Naive thymus-derived CD8-positive, alpha-beta T cell (primary cell): ENCODE results near the gene TUBB3. TPM values are rescaled to one million over a fixed set of nuclear protein-coding genes. Genes with fewer than 3 reads are reported as not detected.
"Not testable (repeated sequence)": the region's sequence is repeated elsewhere in the genome, so short reads cannot be mapped to it uniquely, and the experiment has no call there.

ENCODE experiments used
- ATAC-seq, 2 donors: fragments of 150-1000 bp; cut with Tn5 transposase in 1 of 2; sonication (Bioruptor Pico), chemical (Tn5 transposase) in 1 of 2; 1 replicate in 1 of 2; 2 replicates in 1 of 2; pipeline ENCODE4 v1.10.0; 2021; ENCODE audit warnings: mild to moderate bottlenecking in 2 of 2, moderate library complexity in 2 of 2
- POLR2A ChIA-PET: fragments of 350-600 bp; sonication (Branson Sonifier 250); formaldehyde crosslinking; loops from one replicate; lab custom pipeline; 2021; ENCODE audit warnings: antibody characterized with exemption; lab: Charles Lee
- DNase-seq, 10 donors: peaks; one replicate each; pipeline versions ENCODE4 v3.0.0 to v3.0.0-alpha.2; 2020 to 2022
- H3K27ac Mint-ChIP-seq, 10 donors: one replicate each; pipeline ENCODE4 v1.8.0; 2020 to 2022; ENCODE audit warnings: mild to moderate bottlenecking in 10 of 10, mixed read lengths in 10 of 10, moderate library complexity in 4 of 10, inconsistent platforms in 1 of 10
- H3K27me3 Mint-ChIP-seq, 5 donors: one replicate each; pipeline ENCODE4 v1.8.0; 2021 to 2022; ENCODE audit warnings: mixed read lengths in 5 of 5
- H3K36me3 Mint-ChIP-seq, 3 donors: one replicate each; pipeline ENCODE4 v1.8.0; 2020 to 2022; ENCODE audit warnings: mixed read lengths in 3 of 3, mild to moderate bottlenecking in 2 of 3, inconsistent platforms in 1 of 3
- H3K4me1 Mint-ChIP-seq, 4 donors: one replicate each; pipeline ENCODE4 v1.8.0; 2021 to 2022; ENCODE audit warnings: mixed read lengths in 4 of 4
- H3K4me3 Mint-ChIP-seq, 10 donors: one replicate each; pipeline ENCODE4 v1.8.0; 2020 to 2022; ENCODE audit warnings: mild to moderate bottlenecking in 10 of 10, mixed read lengths in 10 of 10, moderate library complexity in 6 of 10, inconsistent platforms in 1 of 10
- H3K9me3 Mint-ChIP-seq, 9 donors: one replicate each; pipeline ENCODE4 v1.8.0; 2020 to 2022; ENCODE audit warnings: mixed read lengths in 9 of 9, mild to moderate bottlenecking in 3 of 9, inconsistent platforms in 1 of 9, moderate library complexity in 1 of 9
- polyA plus RNA-seq, 3 donors: library from polyadenylated mRNA; unstranded; fragments of 300-500 nt; fragmentation: Illumina TruSeq; gene quantifications; one replicate each; pipeline ENCODE4 v1.2.3, GENCODE V29; 2021
- total RNA-seq, 8 experiments: library from RNA in 2 of 8; stranded (reverse) in 2 of 8; gene quantifications; one replicate each; pipeline ENCODE4 v1.2.3 and lab custom pipeline; 2021 to 2026

Gene TUBB3
- total and polyA plus RNA-seq, 5 experiments from 2014 or later: 0.31 TPM; not detected in 4

- ATAC-seq, H3K4me3 Mint-ChIP-seq, H3K27me3 Mint-ChIP-seq, H3K9me3 Mint-ChIP-seq, H3K36me3 Mint-ChIP-seq, POLR2A ChIA-PET: not testable (repeated sequence)
- Mint-ChIP-seq H3K4me1 (peaks cover 2 to 26% (median 14%) of the 10 kb centered on the region in 4 donors), H3K27ac (peak overlapping the region in 1 of 10 donors; percentile 9)
- peak in 1 of 10 donors; percentile 34 for DNase-seq
Measured at GRCh38 chr16:89967436-89967835, 44.3 kb downstream of the TUBB3 start.

- H3K9me3 Mint-ChIP-seq, H3K27me3 Mint-ChIP-seq, H3K36me3 Mint-ChIP-seq, H3K4me3 Mint-ChIP-seq, ATAC-seq, POLR2A ChIA-PET: not testable (repeated sequence)
- Mint-ChIP-seq H3K27ac (peak overlapping the region in 1 of 10 donors; percentile 47), H3K4me1 (peaks cover 4 to 29% (median 17%) of the 10 kb centered on the region in 4 donors)
- DNase-seq: peak in 1 of 10 donors; percentile 52
Measured at GRCh38 chr16:89968074-89968473, 44.9 kb downstream of the TUBB3 start.

DNA sequence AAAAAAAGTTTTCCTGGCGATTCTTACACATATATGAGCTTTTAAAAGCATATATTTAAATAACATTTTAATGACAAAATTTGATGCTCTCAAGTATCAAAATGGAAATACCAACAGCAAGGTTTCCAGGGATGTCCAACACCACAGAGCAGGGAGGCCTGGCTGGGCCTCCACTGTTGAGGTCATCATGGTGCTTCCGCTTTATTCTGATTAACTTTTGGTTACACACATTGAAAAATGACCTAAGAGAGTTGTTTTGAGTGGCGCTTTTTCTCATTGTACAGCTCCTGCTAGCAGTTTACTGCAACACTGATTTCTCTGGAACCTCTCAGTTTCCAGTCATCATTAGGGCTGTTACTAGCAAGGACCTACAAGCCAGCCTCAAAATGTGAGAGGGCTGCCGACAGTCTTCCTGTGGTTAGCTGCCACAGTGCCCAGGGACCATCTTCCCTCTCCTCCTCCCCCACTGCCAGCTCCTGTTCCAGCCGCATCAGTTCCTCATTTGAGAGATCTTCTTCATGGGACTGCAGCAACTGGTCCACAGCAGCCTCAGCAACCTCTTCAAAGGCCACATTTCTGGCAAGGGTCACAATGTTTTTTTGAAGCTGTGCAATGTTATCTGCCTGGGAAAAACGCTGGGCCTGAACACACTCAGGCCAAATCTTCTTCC lies 46.7 kb downstream of the TUBB3 start:
- H3K4me3 Mint-ChIP-seq: peak overlapping the region in 3 of 10 donors; percentile 7 to 20 (median 14)
- POLR2A ChIA-PET: interaction anchor here (1.3 kb wide), 1 partner anchor 20 kb away, joined by 3 read pairs; no protein-coding TSS in a partner anchor
- peaks cover 13 to 40% (median 31%) of the 10 kb centered on the region in 4 donors for H3K4me1 Mint-ChIP-seq
- no peak for ATAC-seq
- no peaks in the 10 kb centered on the region for H3K27me3 Mint-ChIP-seq
- peaks cover 0 to 3% (median 0%) of the 10 kb centered on the region in 9 donors for H3K9me3 Mint-ChIP-seq
- H3K27ac Mint-ChIP-seq: no peak overlapping the region
- DNase-seq: no peak
- H3K36me3 Mint-ChIP-seq: peaks cover 0 to 2% (median 0%) of the 10 kb centered on the region in 3 donors

DNA sequence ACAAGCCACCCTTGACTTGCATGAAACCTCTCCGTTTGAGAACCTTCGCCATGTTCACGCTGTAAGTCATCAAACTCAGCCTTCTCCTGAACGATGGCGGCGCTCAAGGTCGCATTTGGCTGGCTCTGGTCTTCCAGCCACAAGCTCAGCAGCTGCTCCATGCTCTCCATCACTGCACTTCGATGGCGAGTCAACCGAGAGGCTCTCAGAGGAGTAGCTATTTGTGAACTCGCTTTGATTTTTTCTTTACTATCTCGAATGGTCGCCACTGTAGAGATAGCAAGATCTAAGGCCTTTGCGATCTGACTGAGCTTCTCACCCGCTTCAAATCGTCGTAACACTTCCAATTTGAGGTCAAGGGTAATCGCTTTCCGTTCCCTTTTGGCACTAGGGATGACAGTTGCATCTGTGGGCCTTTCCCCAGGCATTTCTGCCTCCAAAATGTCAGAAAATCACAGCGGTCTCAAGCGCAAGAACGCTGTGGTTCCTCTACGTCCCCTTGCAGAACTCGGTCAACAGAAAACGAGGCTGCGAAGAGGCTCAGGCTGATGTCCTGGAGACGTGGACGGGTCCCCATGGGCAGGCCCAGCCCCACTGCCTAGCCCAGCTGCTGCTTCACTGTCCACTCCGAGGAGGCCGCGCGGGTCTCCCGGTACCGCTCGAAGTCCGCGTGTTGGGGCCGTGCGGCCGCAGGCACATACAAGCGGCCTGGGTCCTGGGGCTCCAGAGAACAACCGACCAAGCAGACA lies 48.5 kb downstream of the TUBB3 start:
- POLR2A ChIA-PET: interaction anchor here (0.8 to 1.9 kb wide), 8 partner anchors 18 to 271 kb away, joined by 3 to 5 read pairs (median 4); partner anchors contain the start of genes DBNDD1, MC1R and TCF25
- ATAC-seq: peak in 1 of 2 donors; percentile 16

DNA sequence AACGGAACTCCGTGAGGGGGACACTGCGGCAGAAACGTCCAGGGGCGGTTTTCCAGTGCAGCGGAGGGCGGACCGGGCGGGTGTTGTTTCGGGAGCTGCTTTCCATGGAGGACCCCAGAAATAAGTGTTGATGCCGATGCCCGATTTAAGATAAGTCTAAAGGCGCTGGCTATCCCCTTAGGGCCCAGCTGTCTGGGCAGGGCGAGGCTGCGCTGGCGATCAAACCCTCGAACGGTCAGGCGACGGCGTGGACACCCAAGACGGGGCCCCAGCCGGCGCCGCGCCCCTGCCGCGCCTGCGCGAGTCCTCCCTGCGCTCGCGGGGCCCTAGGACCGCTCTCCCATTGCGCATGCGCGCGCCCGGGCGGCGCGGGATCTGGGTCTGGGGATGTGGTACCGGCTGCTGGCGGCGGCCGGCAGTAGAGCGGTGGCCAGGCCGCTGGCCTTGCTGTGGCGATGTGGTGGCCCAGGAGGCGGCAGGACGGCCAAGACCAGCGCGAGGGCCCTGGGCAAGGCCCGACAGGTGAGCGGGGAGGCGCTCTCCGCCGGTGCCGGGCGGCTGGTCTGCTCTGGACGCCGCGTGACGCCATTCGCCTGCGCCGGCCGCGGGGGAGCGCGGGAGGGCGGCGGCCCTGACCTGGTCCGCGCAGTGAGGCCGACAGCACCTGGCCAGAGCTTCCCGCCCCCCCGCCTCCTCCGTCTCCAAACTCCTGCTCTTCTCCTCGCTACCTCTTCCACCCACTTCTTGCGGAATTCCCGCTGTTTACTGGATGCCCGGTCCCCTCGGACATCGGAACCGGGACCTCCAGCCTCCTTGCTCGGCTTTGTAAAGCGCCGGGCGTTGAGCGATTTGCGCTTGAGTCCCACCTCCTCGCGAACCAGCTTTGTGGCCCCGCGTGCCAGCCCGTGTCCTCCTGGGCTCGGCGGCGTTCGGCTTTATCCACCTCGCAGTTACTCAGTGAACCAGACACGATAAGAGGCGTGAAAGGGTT lies 49.4 kb downstream of the TUBB3 start:
- peak overlapping the region; percentile 96 to 99 (median 98) for H3K4me3 Mint-ChIP-seq
- no peaks in the 10 kb centered on the region for H3K27me3 Mint-ChIP-seq
- DNase-seq: peak; percentile 81 to 95 (median 91)
- POLR2A ChIA-PET: interaction anchor here (0.6 to 1.9 kb wide), 13 partner anchors 18 to 863 kb away, joined by 3 to 5 read pairs (median 3); partner anchors contain the start of genes DBNDD1, MC1R and TCF25
- H3K9me3 Mint-ChIP-seq: peaks cover 0 to 3% (median 0%) of the 10 kb centered on the region in 9 donors
- H3K4me1 Mint-ChIP-seq: peaks cover 13 to 51% (median 37%) of the 10 kb centered on the region in 4 donors
- peak overlapping the region; percentile 94 to 97 (median 96) for H3K27ac Mint-ChIP-seq
- H3K36me3 Mint-ChIP-seq: peaks cover 0 to 4% (median 3%) of the 10 kb centered on the region in 3 donors
- ATAC-seq: peak; percentile 94 to 95

More for the DNA sequence above, 48.5 kb downstream of the TUBB3 start:
- H3K27me3 Mint-ChIP-seq: no peaks in the 10 kb centered on the region
- H3K36me3 Mint-ChIP-seq: peaks cover 0 to 2% (median 0%) of the 10 kb centered on the region in 3 donors
- peak overlapping the region; percentile 53 to 96 (median 80) for H3K27ac Mint-ChIP-seq
- H3K9me3 Mint-ChIP-seq: peaks cover 0 to 3% (median 0%) of the 10 kb centered on the region in 9 donors
- no peak for DNase-seq
- H3K4me3 Mint-ChIP-seq: peak overlapping the region; percentile 75 to 99 (median 97)
- H3K4me1 Mint-ChIP-seq: peaks cover 13 to 48% (median 36%) of the 10 kb centered on the region in 4 donors

GRCh38 chr16:89973235-89973634 lies 50.1 kb downstream of the TUBB3 start:
- ATAC-seq: no peak
- DNase-seq: no peak
- peaks cover 0 to 9% (median 4%) of the 10 kb centered on the region in 3 donors for H3K36me3 Mint-ChIP-seq
- POLR2A ChIA-PET: interaction anchor here (0.6 to 1.9 kb wide), 6 partner anchors 24 to 410 kb away, joined by 3 to 5 read pairs (median 4); partner anchors contain the start of gene TCF25
- peak overlapping the region; percentile 96 to 99 (median 98) for H3K4me3 Mint-ChIP-seq
- peak overlapping the region; percentile 94 to 97 (median 96) for H3K27ac Mint-ChIP-seq
- no peaks in the 10 kb centered on the region for H3K27me3 Mint-ChIP-seq
- H3K4me1 Mint-ChIP-seq: peaks cover 13 to 54% (median 35%) of the 10 kb centered on the region in 4 donors
- peaks cover 0 to 3% (median 0%) of the 10 kb centered on the region in 9 donors for H3K9me3 Mint-ChIP-seq

DNA sequence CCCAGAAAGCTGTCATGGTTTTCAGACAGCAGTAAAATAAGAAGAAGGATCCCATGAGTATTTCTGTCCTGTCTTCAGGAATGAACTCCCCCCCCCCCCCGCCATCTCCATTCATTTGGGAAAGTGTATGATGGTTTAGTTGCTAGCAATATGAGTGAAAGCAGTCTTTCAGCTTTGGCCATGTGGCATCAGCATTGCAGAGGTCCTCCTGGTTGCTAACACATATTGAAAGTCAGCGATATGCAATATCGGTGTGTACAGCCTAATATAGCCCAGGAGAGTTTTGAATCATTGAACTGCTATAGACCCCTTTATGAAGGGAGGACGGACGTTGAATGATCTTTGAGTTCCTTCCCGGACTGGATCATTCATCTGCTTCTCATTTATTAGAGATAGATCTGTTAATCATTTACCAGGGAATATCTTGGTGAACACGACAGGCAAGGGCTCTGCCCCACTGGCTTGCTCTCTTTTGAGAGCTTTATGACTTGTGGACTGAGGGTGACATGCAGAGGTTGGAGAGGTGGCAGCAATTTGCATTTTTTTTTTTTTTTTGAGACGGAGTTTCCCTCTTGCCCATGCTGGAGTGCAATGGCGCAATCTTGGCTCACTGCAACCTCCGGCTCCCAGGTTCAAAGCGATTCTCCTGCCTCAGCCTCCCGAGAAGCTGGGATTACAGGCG lies 50.7 kb downstream of the TUBB3 start:
- POLR2A ChIA-PET: interaction anchor here (0.9 to 1.9 kb wide), 3 partner anchors 24 to 100 kb away, joined by 3 to 5 read pairs (median 4); partner anchors contain the start of gene TCF25
- peak overlapping the region; percentile 96 to 99 (median 98) for H3K4me3 Mint-ChIP-seq

GRCh38 chr16:89974870-89975269 lies 51.7 kb downstream of the TUBB3 start:
- peaks cover 13 to 53% (median 34%) of the 10 kb centered on the region in 4 donors for H3K4me1 Mint-ChIP-seq
- peak overlapping the region in 2 of 10 donors; percentile 13 to 76 for H3K27ac Mint-ChIP-seq
- DNase-seq (no peak), ATAC-seq (no peak)
- H3K9me3 Mint-ChIP-seq: peaks cover 0 to 3% (median 0%) of the 10 kb centered on the region in 9 donors
- H3K27me3 Mint-ChIP-seq: no peaks in the 10 kb centered on the region
- peak overlapping the region in 5 of 10 donors; percentile 1 to 69 (median 20) for H3K4me3 Mint-ChIP-seq
- POLR2A ChIA-PET: interaction anchor here (0.6 to 1.4 kb wide), 2 partner anchors 14 to 51 kb away, joined by 4 read pairs; no protein-coding TSS in a partner anchor
- peaks cover 0 to 24% (median 5%) of the 10 kb centered on the region in 3 donors for H3K36me3 Mint-ChIP-seq

More for the DNA sequence above, 50.7 kb downstream of the TUBB3 start:
- ATAC-seq (no peak), DNase-seq (no peak)
- H3K9me3 Mint-ChIP-seq: peaks cover 0 to 3% (median 0%) of the 10 kb centered on the region in 9 donors
- H3K27me3 Mint-ChIP-seq: no peaks in the 10 kb centered on the region
- H3K27ac Mint-ChIP-seq: peak overlapping the region in 2 of 10 donors; percentile 43
- peaks cover 13 to 52% (median 35%) of the 10 kb centered on the region in 4 donors for H3K4me1 Mint-ChIP-seq
- H3K36me3 Mint-ChIP-seq: peaks cover 0 to 13% (median 4%) of the 10 kb centered on the region in 3 donors

DNA sequence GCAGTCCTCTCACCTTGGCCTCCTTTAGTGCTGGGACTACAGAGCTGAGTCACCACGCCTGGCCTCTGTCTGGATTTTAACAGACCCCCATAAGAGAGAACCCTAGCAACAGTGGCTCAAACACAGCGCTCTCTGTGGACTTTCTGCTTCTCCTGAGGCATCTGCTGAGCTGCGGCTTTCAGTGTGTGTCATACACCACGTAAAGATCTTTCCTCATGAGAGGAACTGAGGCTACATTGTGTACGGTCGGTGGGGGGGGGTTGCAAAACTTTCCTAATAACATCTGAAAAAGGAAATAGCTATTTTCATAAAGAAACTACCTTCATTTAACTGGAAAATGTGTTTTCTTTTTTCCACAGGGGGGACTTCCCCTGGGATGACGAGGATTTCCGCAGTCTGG lies 58.3 kb downstream of the TUBB3 start:
- H3K4me1 Mint-ChIP-seq: peaks cover 0 to 9% (median under 1%) of the 10 kb centered on the region in 4 donors
- POLR2A ChIA-PET: no interaction called here
- peaks cover 0 to 80% (median 28%) of the 10 kb centered on the region in 3 donors for H3K36me3 Mint-ChIP-seq
- no peak for DNase-seq
- H3K27ac Mint-ChIP-seq: no peak overlapping the region
- ATAC-seq: no peak
- no peak overlapping the region for H3K4me3 Mint-ChIP-seq
- no peaks in the 10 kb centered on the region for H3K9me3 Mint-ChIP-seq
- H3K27me3 Mint-ChIP-seq: no peaks in the 10 kb centered on the region

DNA sequence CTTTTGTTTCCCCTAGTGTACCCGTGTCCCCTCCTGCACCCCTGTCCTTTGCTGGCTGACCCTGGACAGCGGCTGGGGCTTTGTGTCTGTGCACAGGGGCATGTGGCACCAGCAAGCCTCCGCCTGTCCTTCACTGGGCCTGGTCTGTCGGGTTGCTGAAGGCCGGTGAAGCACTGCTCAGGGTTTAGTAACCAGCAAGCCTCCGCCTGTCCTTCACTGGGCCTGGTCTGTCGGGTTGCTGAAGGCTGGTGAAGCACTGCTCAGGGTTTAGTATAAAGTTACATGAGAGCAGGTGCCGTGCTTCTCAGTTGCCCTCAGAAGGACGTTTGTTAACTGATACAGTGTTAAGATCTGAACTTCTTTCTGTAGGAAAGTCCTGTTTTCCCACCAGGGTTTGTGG lies 59.2 kb downstream of the TUBB3 start:
- Mint-ChIP-seq H3K36me3 (peaks cover 0 to 87% (median 29%) of the 10 kb centered on the region in 3 donors), H3K27ac (no peak overlapping the region), H3K9me3 (no peaks in the 10 kb centered on the region), H3K4me3 (no peak overlapping the region), H3K27me3 (no peaks in the 10 kb centered on the region), H3K4me1 (peaks cover 0 to 7% (median 4%) of the 10 kb centered on the region in 4 donors)
- POLR2A ChIA-PET: no interaction called here
- no peak for ATAC-seq
- no peak for DNase-seq

DNA sequence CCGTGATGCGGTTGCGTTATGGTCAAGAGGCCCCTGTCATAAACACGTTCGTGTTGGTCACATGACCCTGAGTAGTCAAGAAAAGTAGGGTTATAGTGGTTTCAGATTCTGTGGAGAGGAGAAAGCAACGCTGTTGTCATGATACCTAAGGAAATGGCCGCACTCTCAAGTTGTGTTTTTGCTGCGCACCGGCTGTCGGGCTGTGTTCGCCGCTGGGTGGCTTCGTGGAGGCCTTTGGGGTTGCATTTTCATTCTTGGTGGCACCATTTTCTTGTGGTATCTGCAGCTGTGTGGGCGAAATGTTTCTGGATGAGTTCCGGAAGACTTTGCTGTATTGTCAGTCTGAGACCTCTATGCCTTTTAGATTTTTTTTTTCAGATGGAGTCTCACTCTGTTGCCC lies 60.4 kb downstream of the TUBB3 start:
- H3K27me3 Mint-ChIP-seq: no peaks in the 10 kb centered on the region
- POLR2A ChIA-PET: no interaction called here
- H3K9me3 Mint-ChIP-seq: no peaks in the 10 kb centered on the region
- ATAC-seq (no peak), DNase-seq (no peak)
- H3K27ac Mint-ChIP-seq: no peak overlapping the region
- no peak overlapping the region for H3K4me3 Mint-ChIP-seq
- H3K4me1 Mint-ChIP-seq: peaks cover 0 to 7% (median 2%) of the 10 kb centered on the region in 4 donors
- H3K36me3 Mint-ChIP-seq: peaks cover 0 to 83% (median 28%) of the 10 kb centered on the region in 3 donors
